GM12878 (cell line): ENCODE measurements around the gene UGT8. TPM values are rescaled to one million over a fixed set of nuclear protein-coding genes. Genes with fewer than 3 reads are reported as not detected.
"Not testable (repeated sequence)": the region's sequence is repeated elsewhere in the genome, so short reads cannot be mapped to it uniquely, and the experiment has no call there.

Source experiments
- ATAC-seq: fragments of 200-7000 bp; cut with Tn5 transposase; 3 replicates; pipeline ENCODE4 v1.9.1; 2020; ENCODE audit warnings: mild to moderate bottlenecking, moderate library complexity
- BruUV-seq: library from RNA; stranded (reverse); fragments of 400-500 nt; replicated peaks from 2 replicates; lab custom pipeline; 2021; lab: Mats Ljungman, UMichigan
- CTCF ChIA-PET: fragments of 300-600 bp; sonication (Branson Sonifier 250); formaldehyde crosslinking; extraction: SDS; loops from one replicate; lab custom pipeline; 2021; ENCODE audit warnings: inconsistent platforms; lab: Yijun Ruan, JAX
- POLR2A ChIA-PET: fragments of 350-600 bp; formaldehyde crosslinking; extraction: SDS; loops from one replicate; lab custom pipeline; 2021; ENCODE audit warnings: inconsistent platforms; lab: Charles Lee
- RAD21 ChIA-PET: fragments of 300-600 bp; sonication (Branson Sonifier 250); formaldehyde crosslinking; loops from one replicate; lab custom pipeline; 2023; ENCODE audit warnings: antibody characterized with exemption; ENCODE audit not compliant: unreplicated experiment; lab: Charles Lee
- SMC1A ChIA-PET: fragments of 300-600 bp; sonication (Branson Sonifier 250); formaldehyde crosslinking; loops from one replicate; lab custom pipeline; 2023; ENCODE audit not compliant: unreplicated experiment, uncharacterized antibody; lab: Charles Lee
- DNase-seq: peaks from one replicate; pipeline ENCODE4 v3.0.0-alpha.2; 2011; ENCODE audit warnings: low read depth, low spot score
- FAIRE-seq: peaks from 3 replicates; lab custom pipeline; 2011; peaks lifted over from hg19 to GRCh38; lab: Jason Lieb, UNC
- H2AFZ ChIP-seq: 2 replicates; pipeline ENCODE4 v1.6.0; 2011; ENCODE audit warnings: low read depth, low read length, control low read depth; ENCODE audit not compliant: control insufficient read depth
- H3K27ac ChIP-seq: 2 replicates; pipeline ENCODE4 v1.5.1; 2011; ENCODE audit warnings: control low read depth; ENCODE audit not compliant: control insufficient read depth, insufficient read depth
- H3K27me3 ChIP-seq, 2 experiments: replicated peaks in 1 of 2; 2 replicates each; pipeline versions ENCODE4 v1.6.0 to v1.6.1; 2011; ENCODE audit warnings: low read length in 1 of 2; ENCODE audit not compliant: control insufficient read depth in 2 of 2, insufficient read depth in 2 of 2
- H3K36me3 ChIP-seq, 2 experiments: 2 replicates each; pipeline ENCODE4 v1.5.1; 2011; ENCODE audit warnings: low read length in 1 of 2; ENCODE audit not compliant: control insufficient read depth in 2 of 2, insufficient read depth in 2 of 2
- H3K4me1 ChIP-seq: 2 replicates; pipeline ENCODE4 v1.6.1; 2011; ENCODE audit warnings: mild to moderate bottlenecking, low read length, moderate library complexity, mixed read lengths; ENCODE audit not compliant: control insufficient read depth, insufficient read depth
- H3K4me2 ChIP-seq: 2 replicates; pipeline ENCODE4 v1.6.0; 2011; ENCODE audit warnings: control low read depth; ENCODE audit not compliant: control insufficient read depth, insufficient read depth
- H3K4me3 ChIP-seq: fragments of 200-600 bp; sonication (generic); 2 replicates; pipeline ENCODE4 v1.5.1; 2016
- H3K79me2 ChIP-seq: 2 replicates; pipeline ENCODE4 v1.6.0; 2011; ENCODE audit warnings: low read length; ENCODE audit not compliant: control insufficient read depth, insufficient read depth
- H3K9ac ChIP-seq: 2 replicates; pipeline ENCODE4 v1.8.0; 2011; ENCODE audit warnings: low read length, control low read depth, mixed read lengths; ENCODE audit not compliant: control insufficient read depth, insufficient read depth
- H3K9me3 ChIP-seq: replicated peaks from 3 replicates; pipeline ENCODE4 v1.5.1; 2011; ENCODE audit warnings: mild to moderate bottlenecking, low read length; ENCODE audit not compliant: control insufficient read depth, insufficient read depth
- H4K20me1 ChIP-seq: 2 replicates; pipeline ENCODE4 v1.6.0; 2011; ENCODE audit not compliant: control insufficient read depth, insufficient read depth
- BACH1 ChIP-seq: fragments of 450-650 bp; IDR thresholded peaks from 2 replicates; pipeline ENCODE4 v1.6.1; 2017; ENCODE audit warnings: mild to moderate bottlenecking, borderline replicate concordance
- BCL11A ChIP-seq: IDR thresholded peaks from 2 replicates; pipeline ENCODE4 v1.6.1; 2011; ENCODE audit warnings: low read depth, low read length
- CBFB ChIP-seq: IDR thresholded peaks from 2 replicates; pipeline ENCODE4 v1.6.1; 2016; ENCODE audit warnings: antibody characterized with exemption, low read depth
- IKZF1 ChIP-seq: fragments of 450-650 bp; conservative IDR thresholded peaks from 2 replicates; pipeline ENCODE4 v1.6.1; 2017; ENCODE audit warnings: antibody characterized with exemption, mild to moderate bottlenecking
- SIN3A ChIP-seq: IDR thresholded peaks from 2 replicates; pipeline ENCODE4 v1.6.1; 2012; ENCODE audit warnings: low read depth, low read length, improper control_type of control experiment
- TARDBP ChIP-seq: IDR thresholded peaks from 2 replicates; pipeline ENCODE4 v1.6.1; 2016; ENCODE audit warnings: borderline replicate concordance
- ZNF687 ChIP-seq: fragments of 450-650 bp; IDR thresholded peaks from 2 replicates; pipeline ENCODE4 v1.6.1; 2017; ENCODE audit warnings: mild to moderate bottlenecking, moderate library complexity
- WGBS: methylation state at CpG from one replicate; pipeline ENCODE4 v1.1.6; 2016; ENCODE audit warnings: low lambda C conversion rate; ENCODE audit not compliant: insufficient replicate concordance, insufficient coverage; ENCODE audit errors: missing lambda C conversion rate; 5-methylcytosine and 5-hydroxymethylcytosine counted together
- in situ Hi-C: fragments of 300-500 bp; cut with MboI; formaldehyde crosslinking; loops from 9 replicates; pipeline ENCODE4 v1.14.3; 2018; ENCODE audit warnings: mixed read lengths
- intact Hi-C: fragments of 100-400 bp; cut with micrococcal nuclease; formaldehyde crosslinking; loops from one replicate; pipeline ENCODE4 v1.14.2; 2022; ENCODE audit not compliant: unreplicated experiment
- polyA plus RNA-seq, 11 experiments: library from polyadenylated mRNA; depleted of rRNA in 4 of 11; unstranded in 6 of 11; stranded (reverse) in 5 of 11; fragments of >200 nt; fragmentation: Nextera tagmentation in 4 of 11; fragmentation: Illumina TruSeq in 1 of 11; extraction: Ambion mirVana in 4 of 11; extraction: Trizol in 1 of 11; gene quantifications; 1 replicate in 1 of 11; 2 replicates in 10 of 11; pipeline versions ENCODE4 v1.2.1 to v1.2.3, GENCODE V29; 2011 to 2016; ENCODE audit warnings: inconsistent platforms in 2 of 11, missing spikeins in 2 of 11, low read depth in 1 of 11
- total RNA-seq, 4 experiments: library from RNA; depleted of rRNA in 3 of 4; stranded (reverse); fragments of >200 nt in 3 of 4; fragmentation: Illumina TruSeq in 1 of 4; extraction: Trizol in 1 of 4; gene quantifications; 2 replicates each; pipeline versions ENCODE4 v1.2.1 to v1.2.3, GENCODE V29; 2013 to 2021

Gene UGT8
- total and polyA plus RNA-seq, 10 of the 15 experiments (the other 5 are each of a cell fraction or from before 2014, with no cell fraction given): 0.16 to 1.1 (median 0.49) TPM

DNA sequence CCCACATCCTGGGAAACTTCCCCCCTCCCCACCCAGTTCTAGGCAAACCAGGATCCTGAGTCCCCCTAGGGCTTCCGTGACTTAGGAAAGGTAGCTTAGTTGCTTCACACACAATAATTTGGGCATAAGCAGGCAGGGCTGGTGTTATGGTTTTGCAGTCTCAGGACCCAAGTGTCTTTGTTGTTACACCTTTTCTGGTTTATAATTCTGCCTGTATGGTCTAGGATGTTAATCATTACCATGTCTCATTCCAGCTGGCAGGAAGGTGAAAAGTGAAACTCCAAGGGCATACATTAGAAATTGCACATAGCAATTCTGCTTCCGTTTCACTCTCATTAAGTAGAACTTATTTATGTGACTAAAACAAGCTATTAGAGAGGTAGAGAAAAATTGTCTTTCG, 16.8 kb downstream of the UGT8 start:
- H3K27me3 ChIP-seq: no peaks in the 10 kb centered on the region
- intact Hi-C loops: no loop called here
- no TSS peak for BruUV-seq
- no peak overlapping the region for H3K4me3 ChIP-seq
- ChIA-PET SMC1A (interaction anchor here (0.9 to 3.0 kb wide), 2 partner anchors 23 to 40 kb away, joined by 3 to 9 read pairs; no protein-coding TSS in a partner anchor), RAD21 (interaction anchor here (1.1 kb wide), 1 partner anchor 12 kb away, joined by 4 read pairs; no protein-coding TSS in a partner anchor), CTCF (no interaction called here), POLR2A (no interaction called here)
- 77% methylated on average over 3 of the region's 3 CpGs for whole genome bisulfite sequencing
- H3K27ac ChIP-seq: no peak overlapping the region
- no peaks in the 10 kb centered on the region for H3K79me2 ChIP-seq
- in situ Hi-C loops: no loop called here
- H3K36me3 ChIP-seq: no peaks in the 10 kb centered on the region
- H3K4me2 ChIP-seq: no peak overlapping the region
- no peaks in the 10 kb centered on the region for H3K4me1 ChIP-seq
- TF ChIP-seq CBFB (no peak), TARDBP (no peak), SIN3A (no peak), ZNF687 (no peak), IKZF1 (no peak), BACH1 (no peak), BCL11A (no peak)
- ATAC-seq: no peak
- H2AFZ ChIP-seq: no peak overlapping the region
- DNase-seq: no peak
- no peak overlapping the region for H3K9ac ChIP-seq
- no peak for FAIRE-seq
- no peaks in the 10 kb centered on the region for H3K9me3 ChIP-seq
- H4K20me1 ChIP-seq: no peaks in the 10 kb centered on the region

DNA sequence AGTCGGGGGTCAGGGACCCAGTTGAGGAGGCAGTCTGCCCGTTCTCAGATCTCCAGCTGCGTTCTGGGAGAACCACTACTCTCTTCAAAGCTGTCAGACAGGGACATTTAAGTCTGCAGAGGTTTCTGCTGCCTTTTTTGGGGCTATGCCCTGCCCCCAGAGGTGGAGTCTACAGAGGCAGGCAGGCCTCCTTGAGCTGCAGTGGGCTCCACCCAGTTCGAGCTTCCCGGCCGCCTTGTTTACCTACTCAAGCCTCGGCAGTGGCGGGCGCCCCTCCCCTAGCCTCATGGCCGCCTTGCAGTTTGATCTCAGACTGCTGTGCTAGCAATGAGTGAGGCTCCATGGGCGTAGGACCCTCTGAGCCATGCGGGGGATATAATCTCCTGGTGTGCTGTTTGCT, 17.4 kb downstream of the UGT8 start:
- 66% methylated on average over 12 of the region's 12 CpGs for WGBS
- intact Hi-C loops, FAIRE-seq, H3K79me2 ChIP-seq, H3K9me3 ChIP-seq, H3K27ac ChIP-seq, in situ Hi-C loops, POLR2A ChIA-PET, H3K36me3 ChIP-seq, H3K4me1 ChIP-seq, H3K27me3 ChIP-seq, H2AFZ ChIP-seq, H3K4me3 ChIP-seq, H4K20me1 ChIP-seq, RAD21 ChIA-PET, BruUV-seq, ATAC-seq, H3K4me2 ChIP-seq, CTCF ChIA-PET, DNase-seq, H3K9ac ChIP-seq: not testable (repeated sequence)
- SMC1A ChIA-PET: interaction anchor here (3.0 kb wide), 1 partner anchor 39 kb away, joined by 9 read pairs; no protein-coding TSS in a partner anchor
